Brain microvascular endothelial cell (primary cell): ENCODE measurements around the gene PDXDC1.

Experiments used
- DNase-seq: peaks from one replicate; pipeline ENCODE4 v3.0.0-alpha.2; 2020
- H3K27ac ChIP-seq: fragments of 250-450 bp; sonication (Bioruptor Pico); 2 replicates; pipeline ENCODE4 v1.5.1; 2020; ENCODE audit warnings: mild to moderate bottlenecking, moderate library complexity
- H3K27me3 ChIP-seq: fragments of 250-450 bp; sonication (Bioruptor Pico); replicated peaks from 2 replicates; pipeline ENCODE4 v1.5.1; 2020; ENCODE audit warnings: mild to moderate bottlenecking
- H3K36me3 ChIP-seq: fragments of 250-450 bp; sonication (Bioruptor Pico); replicated peaks from 2 replicates; pipeline ENCODE4 v1.5.1; 2020; ENCODE audit warnings: mild to moderate bottlenecking
- H3K4me3 ChIP-seq: 2 replicates; pipeline ENCODE4 v1.5.1; 2011; ENCODE audit warnings: low read depth, mild to moderate bottlenecking, control low read depth, low read length, moderate library complexity
- CTCF ChIP-seq: IDR thresholded peaks from 2 replicates; pipeline ENCODE4 v1.5.1; 2011; ENCODE audit warnings: low read depth, mild to moderate bottlenecking, moderate library complexity, low read length, control low read depth, inconsistent platforms; ENCODE audit errors: missing control alignments
- in situ Hi-C: cut with HindIII; loops from 2 replicates; pipeline ENCODE4 v1.10.0; 2017; ENCODE audit warnings: low sequenced_read_pairs, low pct_ligation_motif_present

Gene PDXDC1

GRCh38 chr16:15035163-15035729, 60.4 kb downstream of the PDXDC1 start:
- Histone ChIP-seq H3K36me3 (peaks cover 91% of the 10 kb centered on the region), H3K27ac (no peak overlapping the region), H3K27me3 (no peaks in the 10 kb centered on the region), H3K4me3 (no peak overlapping the region)
- no peak for DNase-seq
- no peak for TF ChIP-seq CTCF
- in situ Hi-C loops, result no loop called here

GRCh38 chr16:15037003-15037402, 62.2 kb downstream of the PDXDC1 start:
- Histone ChIP-seq H3K4me3 (no peak overlapping the region), H3K27ac (no peak overlapping the region), H3K36me3 (peaks cover 95% of the 10 kb centered on the region), H3K27me3 (no peaks in the 10 kb centered on the region)
- in situ Hi-C loops, result no loop called here
- DNase-seq, result no peak
- no peak for TF ChIP-seq CTCF

- Histone ChIP-seq H3K27me3 (no peaks in the 10 kb centered on the region), H3K36me3 (peaks cover 87% of the 10 kb centered on the region), H3K4me3 (no peak overlapping the region), H3K27ac (no peak overlapping the region)
- no peak for TF ChIP-seq CTCF
- in situ Hi-C loops, result no loop called here
- no peak for DNase-seq
These were observed 62.9 kb downstream of the PDXDC1 start for GRCh38 chr16:15037745-15038144.

GRCh38 chr16:15038689-15039088, 63.9 kb downstream of the PDXDC1 start:
- DNase-seq, result no peak
- H3K4me3 ChIP-seq, result no peak overlapping the region
- H3K27ac ChIP-seq, result no peak overlapping the region
- in situ Hi-C loops, result no loop called here
- H3K36me3 ChIP-seq, result peaks cover 78% of the 10 kb centered on the region
- H3K27me3 ChIP-seq, result no peaks in the 10 kb centered on the region
- TF ChIP-seq CTCF, result no peak

- Histone ChIP-seq H3K27me3 (no peaks in the 10 kb centered on the region), H3K36me3 (peaks cover 62% of the 10 kb centered on the region), H3K4me3 (no peak overlapping the region), H3K27ac (no peak overlapping the region)
- no peak for TF ChIP-seq CTCF
- DNase-seq, result peak; percentile 26
- in situ Hi-C loops, result no loop called here
These were observed 66.6 kb downstream of the PDXDC1 start for GRCh38 chr16:15041271-15042004.
